A549 treated with Hydrocortisone at 1 μM for 4 hours (cell line): ENCODE measurements around the gene CDA. TPM values are rescaled to one million over a fixed set of nuclear protein-coding genes. Genes with fewer than 3 reads are reported as not detected.

ENCODE experiments used
- total RNA-seq: library from RNA; stranded (reverse); fragments of 200-300 nt; extraction: Qiagen RNA extraction; gene quantifications from 5 replicates; pipeline ENCODE4 v1.2.3, GENCODE V29; 2022

Gene CDA
- 31.6 to 40.9 TPM (median 33.4 TPM) in 5 replicates for total RNA-seq

DNA sequence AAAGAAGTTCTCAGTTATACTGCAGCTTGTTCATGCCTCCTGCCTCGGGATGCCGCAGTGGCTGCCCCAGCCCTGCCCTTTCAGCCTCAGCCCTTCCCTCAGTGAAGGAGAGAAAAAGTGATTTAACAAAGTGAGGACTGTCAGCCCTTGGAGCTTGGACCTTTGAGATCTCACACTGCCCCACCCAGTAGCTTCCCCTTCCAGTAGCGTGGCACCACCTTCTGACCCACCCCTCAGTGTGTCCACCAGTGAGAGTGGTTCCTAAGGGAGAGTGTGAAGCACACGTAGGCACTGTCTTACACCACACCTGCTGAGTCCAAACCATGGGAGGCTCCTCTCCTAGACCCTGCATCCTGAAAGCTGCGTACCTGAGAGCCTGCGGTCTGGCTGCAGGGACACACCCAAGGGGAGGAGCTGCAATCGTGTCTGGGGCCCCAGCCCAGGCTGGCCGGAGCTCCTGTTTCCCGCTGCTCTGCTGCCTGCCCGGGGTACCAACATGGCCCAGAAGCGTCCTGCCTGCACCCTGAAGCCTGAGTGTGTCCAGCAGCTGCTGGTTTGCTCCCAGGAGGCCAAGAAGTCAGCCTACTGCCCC, at the start of gene CDA:
Gene CDA, plus strand, starts transcription at position 464 of the 592 bp plus-strand sequence. Its CDS starts 33 bp downstream, at position 497.

GRCh38 chr1:20551945-20552727, 36.8 kb upstream of the CDA start, which contains the start of gene FAM43B:
Gene FAM43B, plus strand, starts transcription at chr1:20552573. Its CDS starts 401 bp downstream, at chr1:20552974.

GRCh38 chr1:20633190-20634064, 44.5 kb downstream of the CDA start, which contains the start of gene PINK1:
Gene PINK1, plus strand, starts transcription at chr1:20633458. Its CDS starts 91 bp downstream, at chr1:20633549.

GRCh38 chr1:20661207-20662109, 72.6 kb downstream of the CDA start, which contains the start of gene DDOST:
Gene DDOST, minus strand, starts transcription at chr1:20661369. Its CDS starts 19 bp downstream, at chr1:20661350.

Other genes starting within 250 kb of the CDA start
- gene CAMK2N1, start 102.9 kb upstream of the CDA start, total RNA-seq, result 47.5 to 62.6 TPM (median 61.1 TPM) in 5 replicates
- 43.3 to 47.2 TPM (median 46.4 TPM) in 5 replicates for gene MUL1, start 80.9 kb upstream of the CDA start, total RNA-seq
- gene FAM43B, start 36.5 kb upstream of the CDA start, total RNA-seq, result 3.3 to 4.8 TPM (median 4.2 TPM) in 5 replicates
- 28.3 to 36.8 TPM (median 30.5 TPM) in 5 replicates for gene PINK1, start 44.4 kb downstream of the CDA start, total RNA-seq
- 196 to 212 TPM (median 208 TPM) in 5 replicates for gene DDOST, start 72.3 kb downstream of the CDA start, total RNA-seq
- 1.3 to 2.8 TPM (median 2.3 TPM) in 5 replicates for gene KIF17, start 128.9 kb downstream of the CDA start, total RNA-seq
- gene SH2D5, start 143.6 kb downstream of the CDA start, total RNA-seq, result 12.1 to 17.9 TPM (median 15.3 TPM) in 5 replicates
- gene HP1BP3, start 198.2 kb downstream of the CDA start, total RNA-seq, result 100 to 166 TPM (median 118 TPM) in 5 replicates